ENCODE data around the gene TRIO.

- TF ChIP-seq GLIS1 (tag by site-specific recombination; IDR thresholded peaks at IDR 0.05) (no peak), ZNF777 (tag by site-specific recombination; IDR thresholded peaks at IDR 0.05; ENCODE audit: borderline replicate concordance) (no peak), ZNF394 (tag by site-specific recombination; IDR thresholded peaks at IDR 0.05; ENCODE audit: borderline replicate concordance) (no peak), CTCF (tag by site-specific recombination; IDR thresholded peaks at IDR 0.05) (no peak), ZNF274 (IDR thresholded peaks at IDR 0.05; ENCODE audit: low read length) (no peak), ZNF274 (tag by site-specific recombination; IDR thresholded peaks at IDR 0.05; ENCODE audit: borderline replicate concordance) (no peak), OVOL3 (tag by site-specific recombination; IDR thresholded peaks at IDR 0.05) (no peak), ZNF133 (tag by site-specific recombination; IDR thresholded peaks at IDR 0.05) (no peak), ZNF610 (tag by site-specific recombination; IDR thresholded peaks at IDR 0.05; ENCODE audit: borderline replicate concordance) (no peak), YY1 (tag by site-specific recombination; IDR thresholded peaks at IDR 0.05) (no peak), ZNF639 (tag by site-specific recombination; IDR thresholded peaks at IDR 0.05) (no peak), ZNF704 (tag by site-specific recombination; IDR thresholded peaks at IDR 0.05) (no peak), ZNF214 (tag by site-specific recombination; IDR thresholded peaks at IDR 0.05; ENCODE audit: borderline replicate concordance) (no peak), ZBTB8A (tag by site-specific recombination; IDR thresholded peaks at IDR 0.05) (no peak)
These were observed 241.9 kb downstream of the TRIO start for GRCh38 chr5:14385019-14385418.
